HepG2 (cell line): ENCODE results near the gene MPP3. TPM values are rescaled to one million over a fixed set of nuclear protein-coding genes. Genes with fewer than 3 reads are reported as not detected.

Experiments used
- ADNP ChIP-seq: sonication (generic); formaldehyde crosslinking; IDR thresholded peaks from 2 replicates; pipeline ENCODE4 v1.4.0; 2020; ENCODE audit warnings: missing genetic modification reagents
- FIP1L1 ChIP-seq: fragments of 200-400 bp; formaldehyde crosslinking; IDR thresholded peaks from 2 replicates; pipeline ENCODE4 v1.6.1; 2018; ENCODE audit warnings: low read depth, mild to moderate bottlenecking, low read length, moderate library complexity, borderline replicate concordance; ENCODE audit not compliant: insufficient read depth
- FOXP1 ChIP-seq, 2 experiments: fragments of 450-650 bp in 1 of 2; IDR thresholded peaks; 2 replicates each; pipeline ENCODE4 v1.6.1; 2017 to 2018; ENCODE audit warnings: antibody characterized with exemption in 1 of 2
- HMG20B ChIP-seq: conservative IDR thresholded peaks from 2 replicates; pipeline ENCODE4 v1.6.1; 2016; ENCODE audit warnings: missing genetic modification reagents, missing compliant biosample characterization
- MED13 ChIP-seq: sonication (generic); formaldehyde crosslinking; IDR thresholded peaks from 2 replicates; pipeline ENCODE4 v1.5.0; 2020; ENCODE audit warnings: missing genetic modification reagents
- PRDM15 ChIP-seq: sonication (generic); formaldehyde crosslinking; IDR thresholded peaks from 2 replicates; pipeline ENCODE4 v1.4.0; 2020; ENCODE audit warnings: missing genetic modification reagents
- PRPF4 ChIP-seq: fragments of 200-400 bp; formaldehyde crosslinking; IDR thresholded peaks from 2 replicates; pipeline ENCODE4 v1.6.1; 2016; ENCODE audit warnings: low read length, low read depth; ENCODE audit not compliant: poor library complexity, severe bottlenecking
- SAP130 ChIP-seq: IDR thresholded peaks from 2 replicates; pipeline ENCODE4 v1.6.1; 2016; ENCODE audit warnings: low read depth
- SMAD3 ChIP-seq: sonication (generic); formaldehyde crosslinking; IDR thresholded peaks from 2 replicates; pipeline ENCODE4 v1.4.0; 2020; ENCODE audit warnings: missing genetic modification reagents
- SMAD9 ChIP-seq: sonication (generic); formaldehyde crosslinking; IDR thresholded peaks from 2 replicates; pipeline ENCODE4 v1.5.1; 2020; ENCODE audit warnings: mild to moderate bottlenecking, missing genetic modification reagents
- SOX13 ChIP-seq, 3 experiments: fragments of 450-650 bp in 1 of 3; sonication (generic) in 1 of 3; formaldehyde crosslinking in 1 of 3; IDR thresholded peaks in 2 of 3; conservative IDR thresholded peaks in 1 of 3; 2 replicates each; pipeline versions ENCODE4 v1.5.0 to v1.6.1; 2016 to 2020; ENCODE audit warnings: antibody characterized with exemption in 1 of 3, mild to moderate bottlenecking in 1 of 3, missing compliant biosample characterization in 1 of 3, missing genetic modification reagents in 1 of 3, moderate library complexity in 1 of 3
- TBP ChIP-seq: sonication (generic); formaldehyde crosslinking; IDR thresholded peaks from 2 replicates; pipeline ENCODE4 v1.5.0; 2020; ENCODE audit warnings: missing genetic modification reagents
- TBX2 ChIP-seq: sonication (generic); formaldehyde crosslinking; IDR thresholded peaks from 2 replicates; pipeline ENCODE4 v1.5.0; 2020; ENCODE audit warnings: missing genetic modification reagents, mild to moderate bottlenecking, borderline replicate concordance
- THAP9 ChIP-seq: sonication (generic); formaldehyde crosslinking; IDR thresholded peaks from 2 replicates; pipeline ENCODE4; 2020; ENCODE audit warnings: missing genetic modification reagents, mild to moderate bottlenecking, borderline replicate concordance
- ZNF510 ChIP-seq: sonication (generic); formaldehyde crosslinking; IDR thresholded peaks from 2 replicates; pipeline ENCODE4 v1.4.0; 2020; ENCODE audit warnings: low read depth, mild to moderate bottlenecking, missing genetic modification reagents
- ZNF75D ChIP-seq: sonication (generic); formaldehyde crosslinking; IDR thresholded peaks from 2 replicates; pipeline ENCODE4 v1.8.1; 2023; ENCODE audit warnings: missing genetic modification reagents, mild to moderate bottlenecking, borderline replicate concordance
- polyA plus RNA-seq, 8 experiments: library from polyadenylated mRNA; depleted of rRNA in 3 of 8; stranded (reverse) in 7 of 8; unstranded in 1 of 8; fragments of >200 nt; fragmentation: Illumina TruSeq in 4 of 8; extraction: Trizol in 4 of 8; gene quantifications; 2 replicates each; pipeline versions ENCODE4 v1.2.1 to v1.2.3, GENCODE V29; 2011 to 2016; ENCODE audit warnings: low read depth in 4 of 8, missing spikeins in 1 of 8, mixed read lengths in 1 of 8; ENCODE audit not compliant: insufficient read depth in 1 of 8
- total RNA-seq, 5 experiments: library from RNA; depleted of rRNA; stranded (reverse); fragments of >200 nt; fragmentation: Illumina TruSeq; extraction: Trizol; gene quantifications; 2 replicates each; pipeline ENCODE4 v1.2.3, GENCODE V29; 2016; ENCODE audit warnings: low read depth in 1 of 5
- TF ChIP-seq, protein P1 (sequence below): sonication (generic); formaldehyde crosslinking; IDR thresholded peaks from 2 replicates; pipeline ENCODE4 v1.4.0; 2020; ENCODE audit warnings: missing genetic modification reagents; ENCODE audit errors: not compliant biosample characterization
- TF ChIP-seq, protein P2 (sequence below): sonication (generic); formaldehyde crosslinking; IDR thresholded peaks from 2 replicates; pipeline ENCODE4 v1.5.1; 2020; ENCODE audit warnings: mild to moderate bottlenecking, missing genetic modification reagents, borderline replicate concordance
- TF ChIP-seq, protein P3 (sequence below): IDR thresholded peaks from 2 replicates; pipeline ENCODE4 v1.6.1; 2016; ENCODE audit warnings: control low read depth

MPP3 gene
- total and polyA plus RNA-seq, 2 of the 13 experiments (the other 11 are each of a cell fraction or from before 2014, with no cell fraction given): 0.91 to 1.8 TPM

DNA sequence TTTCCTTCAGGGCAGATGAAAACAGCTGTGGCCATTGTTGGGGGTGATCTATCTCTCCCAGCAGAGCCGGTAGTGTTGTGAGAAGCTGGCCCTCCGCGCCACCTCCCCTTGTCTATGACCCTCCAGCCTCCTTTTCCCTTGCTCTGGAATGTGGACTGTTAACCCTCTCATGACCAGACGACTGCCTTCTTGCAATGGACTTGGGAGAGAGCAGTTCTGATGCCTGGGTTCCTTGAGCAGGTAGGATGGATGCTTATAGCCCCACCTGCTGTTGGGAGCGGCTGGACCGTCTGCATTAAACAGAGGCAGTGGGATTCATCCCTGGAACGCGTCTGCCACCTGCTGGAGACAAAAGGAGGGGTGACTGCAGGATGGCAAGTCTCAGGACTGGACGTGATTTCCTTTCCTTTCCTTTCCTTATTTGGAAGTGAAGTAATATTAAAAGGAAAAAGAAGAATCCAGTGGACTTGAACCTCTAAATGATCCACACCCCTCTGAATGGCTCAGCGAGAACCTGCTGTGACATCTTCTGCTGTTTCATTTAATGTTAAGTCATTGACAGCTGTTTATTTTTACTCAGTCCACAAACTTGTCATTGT, 72.6 kb downstream of the MPP3 start (continued):
- TF ChIP-seq ZNF75D: no peak
- TF ChIP-seq THAP9 (CRISPR knock-in tag): peak; percentile 44; the same call in 1 of the 2 replicates
- TF ChIP-seq, protein P1, sequence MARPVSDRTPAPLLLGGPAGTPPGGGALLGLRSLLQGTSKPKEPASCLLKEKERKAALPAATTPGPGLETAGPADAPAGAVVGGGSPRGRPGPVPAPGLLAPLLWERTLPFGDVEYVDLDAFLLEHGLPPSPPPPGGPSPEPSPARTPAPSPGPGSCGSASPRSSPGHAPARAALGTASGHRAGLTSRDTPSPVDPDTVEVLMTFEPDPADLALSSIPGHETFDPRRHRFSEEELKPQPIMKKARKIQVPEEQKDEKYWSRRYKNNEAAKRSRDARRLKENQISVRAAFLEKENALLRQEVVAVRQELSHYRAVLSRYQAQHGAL (CRISPR knock-in tag): no peak
- TF ChIP-seq MED13 (CRISPR knock-in tag): no peak
- TF ChIP-seq, protein P2, sequence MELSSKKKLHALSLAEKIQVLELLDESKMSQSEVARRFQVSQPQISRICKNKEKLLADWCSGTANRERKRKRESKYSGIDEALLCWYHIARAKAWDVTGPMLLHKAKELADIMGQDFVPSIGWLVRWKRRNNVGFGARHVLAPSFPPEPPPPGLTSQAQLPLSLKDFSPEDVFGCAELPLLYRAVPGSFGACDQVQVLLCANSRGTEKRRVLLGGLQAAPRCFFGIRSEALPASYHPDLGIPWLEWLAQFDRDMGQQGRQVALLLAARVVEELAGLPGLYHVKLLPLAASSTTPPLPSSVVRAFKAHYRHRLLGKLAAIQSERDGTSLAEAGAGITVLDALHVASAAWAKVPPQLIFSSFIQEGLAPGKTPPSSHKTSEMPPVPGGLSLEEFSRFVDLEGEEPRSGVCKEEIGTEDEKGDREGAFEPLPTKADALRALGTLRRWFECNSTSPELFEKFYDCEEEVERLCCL: no peak
- 0 out of 2 replicates have a peak, but pooled peaks have one; percentile 29 for TF ChIP-seq HMG20B (CRISPR knock-in tag)
- TF ChIP-seq FIP1L1: no peak
- TF ChIP-seq SMAD3 (CRISPR knock-in tag): peak; percentile 89
- TF ChIP-seq TBX2 (CRISPR knock-in tag): 0 out of 2 replicates have a peak, but pooled peaks have one; percentile 27
- no peak for TF ChIP-seq SMAD9
- TF ChIP-seq FOXP1 (IDR thresholded peaks at IDR 0.05): no peak
- no peak for TF ChIP-seq FOXP1 (CRISPR knock-in tag; IDR thresholded peaks at IDR 0.05)
- TF ChIP-seq SOX13 (IDR thresholded peaks at IDR 0.05): no peak
- peak in 1 of 2 experiments; percentile 43; a peak in 1 of 4 replicates for TF ChIP-seq SOX13 (CRISPR knock-in tag; conservative IDR thresholded peaks at IDR 0.05 in 1 of 2, IDR thresholded peaks at IDR 0.05 in 1 of 2)
- TF ChIP-seq ZNF510 (CRISPR knock-in tag): peak; percentile 55; the same call in 1 of the 2 replicates
- TF ChIP-seq ADNP (CRISPR knock-in tag): no peak
- TF ChIP-seq, protein P3, sequence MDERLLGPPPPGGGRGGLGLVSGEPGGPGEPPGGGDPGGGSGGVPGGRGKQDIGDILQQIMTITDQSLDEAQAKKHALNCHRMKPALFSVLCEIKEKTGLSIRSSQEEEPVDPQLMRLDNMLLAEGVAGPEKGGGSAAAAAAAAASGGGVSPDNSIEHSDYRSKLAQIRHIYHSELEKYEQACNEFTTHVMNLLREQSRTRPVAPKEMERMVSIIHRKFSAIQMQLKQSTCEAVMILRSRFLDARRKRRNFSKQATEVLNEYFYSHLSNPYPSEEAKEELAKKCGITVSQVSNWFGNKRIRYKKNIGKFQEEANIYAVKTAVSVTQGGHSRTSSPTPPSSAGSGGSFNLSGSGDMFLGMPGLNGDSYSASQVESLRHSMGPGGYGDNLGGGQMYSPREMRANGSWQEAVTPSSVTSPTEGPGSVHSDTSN (CRISPR knock-in tag): no peak
- TF ChIP-seq PRDM15 (CRISPR knock-in tag): no peak
- peak; percentile 57; the same call in 1 of the 2 replicates for TF ChIP-seq SAP130 (CRISPR knock-in tag)
- no peak for TF ChIP-seq TBP (CRISPR knock-in tag)
- TF ChIP-seq PRPF4: no peak
